Activated CD4-positive, alpha-beta T cell treated with anti-CD3 and anti-CD28 coated beads, Interleukin-2, Interleukin-4, amounts not matched to agents 100 ng/mL and 50 ng/mL, durations not matched to agents 16 hours and 8 hours (primary cell): ENCODE data around the gene ANO1.

Source experiments
- DNase-seq: peaks from one replicate; pipeline ENCODE4 v3.0.0-alpha.2; 2020; ENCODE audit warnings: low spot score

ANO1 gene

GRCh38 chr11:70054004-70054403 is 24.1 kb upstream of the ANO1 start:
- DNase-seq: no peak

- no peak for DNase-seq
Observed at GRCh38 chr11:70055444-70055843, 22.7 kb upstream of the ANO1 start.

DNA sequence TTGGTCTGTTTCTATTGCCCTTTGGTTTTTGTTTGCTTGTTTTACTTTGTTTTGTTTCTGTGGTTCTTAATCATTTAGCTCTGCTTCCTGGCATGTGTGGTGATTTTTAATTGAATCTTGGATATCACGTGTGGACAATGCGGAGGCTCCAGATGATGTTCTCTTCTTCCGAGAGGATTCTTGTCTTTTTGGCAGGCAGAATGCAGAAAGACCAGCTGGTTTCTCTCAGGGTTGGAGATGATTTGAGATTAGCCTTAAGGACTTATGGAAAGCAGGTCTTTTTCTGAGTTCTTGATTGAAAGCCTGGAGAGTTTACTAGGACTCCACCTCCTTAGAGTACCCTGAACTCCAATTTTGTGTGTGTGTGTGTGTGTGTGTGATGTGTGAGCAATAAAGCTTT is 21.0 kb upstream of the ANO1 start:
- DNase-seq: no peak

- DNase-seq: no peak
Observed at GRCh38 chr11:70059971-70060370, 18.1 kb upstream of the ANO1 start.

DNA sequence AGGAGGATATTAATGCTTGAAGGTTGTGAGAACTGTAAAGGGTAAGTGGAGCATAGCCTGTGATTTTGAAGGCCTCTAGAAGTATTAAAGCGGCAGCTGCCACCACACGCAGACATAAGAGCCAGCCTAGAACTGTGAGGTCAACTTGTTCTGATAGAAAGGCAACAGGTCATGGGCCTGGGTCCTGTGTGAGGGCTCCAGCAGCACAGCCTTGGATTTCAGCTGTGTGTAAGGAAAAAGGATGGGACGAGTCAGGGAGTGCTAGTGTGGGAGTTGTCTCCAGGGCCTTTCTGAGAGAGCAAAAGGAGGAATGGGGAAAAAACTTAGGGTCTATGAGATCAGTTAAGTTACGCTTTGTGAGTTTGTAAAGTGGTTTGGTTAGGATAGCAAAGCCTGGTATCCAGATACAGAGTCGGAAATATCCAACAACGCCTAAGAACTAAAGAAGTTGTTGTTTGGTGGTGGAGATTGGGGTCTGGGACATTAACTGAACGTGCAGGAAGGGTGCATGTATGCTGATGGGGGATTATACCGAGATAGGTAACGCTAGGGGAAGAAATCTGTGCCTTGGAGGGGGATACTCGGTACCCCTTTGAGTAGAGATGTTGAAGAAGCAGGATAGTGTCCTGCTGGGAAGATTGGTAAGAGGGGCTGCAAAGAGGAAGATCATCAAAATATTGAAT is 17.4 kb upstream of the ANO1 start:
- DNase-seq: no peak

- DNase-seq: no peak
Observed at GRCh38 chr11:70061734-70062133, 16.4 kb upstream of the ANO1 start.

DNA sequence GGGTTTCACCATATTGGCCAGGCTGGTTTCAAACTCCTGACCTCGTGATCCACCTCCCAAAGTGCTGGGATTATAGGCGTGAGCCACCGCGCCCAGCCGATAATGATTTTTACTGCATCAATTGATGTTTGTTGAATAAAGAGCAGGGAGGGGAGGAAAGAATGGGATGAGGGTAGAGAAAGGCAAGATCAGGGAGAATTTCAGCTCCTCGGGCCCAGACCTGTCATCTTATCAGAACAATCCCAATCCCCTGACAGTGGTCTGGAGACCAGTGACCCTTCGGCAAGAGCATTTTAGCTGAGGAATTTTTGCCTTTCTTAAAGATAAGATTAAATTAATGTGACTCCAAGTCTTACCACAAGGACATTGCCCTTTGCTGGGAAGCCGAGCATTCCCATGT is 15.0 kb upstream of the ANO1 start:
- DNase-seq: no peak

DNA sequence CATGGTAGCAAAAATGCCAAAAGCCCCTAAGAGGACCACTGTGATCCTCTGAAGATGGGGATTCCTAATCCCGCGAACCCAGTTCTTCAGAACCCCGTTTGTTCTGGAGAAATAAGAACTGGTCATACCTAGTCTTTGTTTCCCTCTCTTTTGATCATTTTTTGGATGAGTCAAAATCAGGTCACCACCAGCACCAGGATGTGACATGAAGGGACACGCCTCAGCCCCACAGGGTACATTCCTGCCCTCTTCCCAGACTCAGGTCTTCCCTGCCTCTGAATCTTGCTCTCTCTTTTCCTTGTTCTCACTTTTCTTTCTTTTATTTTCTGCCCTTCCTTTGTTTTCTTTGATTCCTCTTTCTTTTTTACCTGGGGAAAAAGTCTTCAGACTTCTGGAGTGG is 14.6 kb upstream of the ANO1 start:
- no peak for DNase-seq

- DNase-seq: no peak
Observed at GRCh38 chr11:70064008-70064725, 13.9 kb upstream of the ANO1 start.

DNA sequence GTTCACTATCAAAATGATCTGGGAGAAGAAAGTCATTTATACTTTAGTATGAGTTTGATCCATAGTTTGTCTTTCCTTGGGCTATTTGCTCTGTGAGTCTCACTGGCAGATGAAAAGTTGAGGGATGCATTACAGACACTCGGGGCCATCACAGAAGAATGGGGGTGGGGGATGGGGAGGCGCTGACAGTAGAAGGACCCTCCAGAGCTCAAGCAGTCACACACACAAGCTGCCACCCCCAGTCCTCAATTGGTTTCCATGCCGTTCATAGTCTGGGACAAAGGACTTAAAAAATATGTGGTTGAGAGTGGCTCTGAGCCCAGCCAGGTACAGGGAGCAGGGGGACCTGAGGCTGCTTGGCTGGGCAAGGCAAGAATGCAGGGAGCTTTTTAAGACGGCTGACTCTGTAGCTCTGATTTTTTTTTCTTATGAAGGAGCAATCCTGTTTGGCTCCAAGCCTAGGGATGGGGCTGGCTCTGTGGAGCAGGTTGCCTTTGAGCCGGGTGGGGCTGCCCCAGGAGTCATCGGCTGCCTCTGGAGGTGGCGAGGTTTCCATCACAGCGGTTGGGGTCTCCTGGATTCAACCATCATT is 13.3 kb upstream of the ANO1 start:
- DNase-seq: no peak

DNA sequence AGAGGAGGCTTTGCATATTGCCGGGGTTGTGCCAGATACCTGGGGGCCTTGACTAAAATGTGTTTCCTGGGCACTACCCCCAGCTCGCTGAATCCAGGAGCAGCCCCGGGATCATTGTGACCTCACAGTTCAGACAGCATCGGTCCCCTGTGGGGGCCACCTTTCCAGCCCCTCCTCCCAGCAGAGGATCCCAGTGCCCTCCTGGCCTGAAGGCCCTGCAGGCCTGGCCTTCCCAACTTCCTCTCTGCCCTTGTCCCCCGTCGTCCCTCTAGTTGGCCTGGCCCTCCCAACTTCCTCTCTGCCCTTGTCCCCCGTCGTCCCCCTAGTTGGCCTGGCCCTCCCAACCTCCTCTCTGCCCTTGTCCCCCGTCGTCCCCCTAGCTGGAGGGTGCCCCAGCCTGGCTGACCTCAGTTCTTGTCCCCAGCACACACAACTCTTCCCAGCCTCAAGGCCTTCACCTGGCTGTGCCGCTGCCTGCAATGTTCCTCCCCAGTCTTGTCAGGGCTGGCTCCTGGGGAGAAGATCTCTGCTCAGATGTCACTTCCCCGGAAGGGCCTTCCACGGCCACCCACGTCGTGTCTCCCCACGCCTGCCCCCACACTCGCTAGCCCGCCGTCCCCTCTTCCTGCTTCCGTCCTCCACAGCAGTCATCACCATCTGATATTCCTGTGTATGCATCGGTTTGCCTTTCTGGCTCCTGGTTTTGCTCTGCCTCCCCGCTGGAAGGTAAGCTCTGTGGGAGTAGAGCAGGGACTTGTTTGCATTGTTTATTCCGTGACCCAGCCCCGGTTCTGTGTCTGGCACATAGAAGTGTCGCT is 12.6 kb upstream of the ANO1 start:
- DNase-seq: no peak

- no peak for DNase-seq
Observed at GRCh38 chr11:70066136-70066520, 12.0 kb upstream of the ANO1 start.

DNA sequence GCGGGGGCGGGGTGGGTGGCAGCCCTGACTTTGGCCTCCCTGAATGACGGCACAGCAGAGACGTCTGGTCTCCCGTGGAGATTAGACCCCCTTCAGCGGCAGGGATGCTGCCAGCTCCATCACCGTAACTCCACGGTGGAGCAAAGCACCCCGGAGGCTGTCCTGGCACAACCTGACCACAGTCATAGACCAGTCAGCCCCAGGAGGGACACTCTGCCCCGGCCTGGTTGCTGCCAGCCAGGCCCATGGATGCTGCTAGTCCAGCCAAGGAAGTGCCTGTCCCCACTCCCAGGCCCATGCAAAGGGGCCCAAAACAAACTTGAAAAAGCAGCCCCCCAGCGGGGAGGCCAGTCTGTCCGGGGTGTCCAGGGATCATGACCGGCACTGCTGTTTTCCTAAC is 11.5 kb upstream of the ANO1 start:
- DNase-seq: no peak

DNA sequence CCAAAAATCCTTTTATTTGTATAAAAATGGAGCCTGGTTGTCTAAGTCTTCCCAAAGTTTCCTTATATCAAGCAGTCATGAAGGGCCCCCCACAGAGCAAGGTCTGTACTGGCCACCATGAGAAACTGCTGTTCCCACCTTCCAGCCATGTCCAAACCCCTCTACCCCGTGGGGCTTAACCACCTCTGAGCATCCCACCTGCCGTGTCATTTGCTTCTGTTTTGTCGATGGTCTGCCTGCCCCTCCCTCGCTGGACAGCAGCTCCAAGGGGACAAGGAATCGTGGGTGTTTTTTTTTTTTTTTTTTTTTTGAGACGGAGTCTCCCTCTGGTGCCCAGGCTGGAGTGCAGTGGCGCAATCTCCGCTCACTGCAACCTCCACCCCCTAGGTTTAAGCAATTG is 11.1 kb upstream of the ANO1 start:
- DNase-seq: no peak

DNA sequence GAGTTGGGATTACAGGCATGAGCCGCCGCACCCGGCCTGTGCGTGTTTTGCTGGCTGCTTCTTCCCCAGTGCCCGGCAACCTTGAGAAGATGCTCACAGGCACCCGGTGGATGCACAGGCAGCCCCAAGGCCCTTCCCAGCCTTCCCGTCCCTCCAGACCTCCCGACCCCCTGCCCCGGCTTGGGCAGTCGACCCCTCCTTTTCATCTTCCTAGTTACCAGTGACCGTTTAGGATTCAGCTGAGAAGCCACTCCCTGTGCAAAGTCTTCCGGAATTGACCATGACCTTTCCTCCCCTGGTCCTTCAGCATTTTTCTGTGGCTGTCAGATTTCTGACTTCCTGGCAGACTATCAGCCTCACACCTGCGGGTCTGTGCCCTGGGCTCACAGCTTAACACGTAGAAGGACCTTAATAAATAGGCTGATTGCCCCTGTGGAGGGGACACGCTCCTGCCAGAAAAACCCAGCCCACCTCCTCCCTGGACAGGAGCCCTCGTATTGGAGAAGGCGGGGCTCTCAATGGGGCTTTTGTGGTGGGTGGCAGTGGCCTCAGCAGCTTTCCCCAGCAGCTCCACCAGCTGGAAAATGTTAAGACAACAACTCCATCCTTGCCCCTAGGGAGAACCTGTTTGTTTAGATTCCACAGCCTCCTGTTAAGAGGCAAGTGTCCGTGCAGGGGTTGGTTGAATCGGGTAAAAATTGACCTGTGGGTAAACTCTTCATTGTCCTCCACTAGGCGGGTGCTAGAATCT is 10.4 kb upstream of the ANO1 start:
- no peak for DNase-seq

- no peak for DNase-seq
Observed at GRCh38 chr11:70068345-70068744, 9.8 kb upstream of the ANO1 start.

DNA sequence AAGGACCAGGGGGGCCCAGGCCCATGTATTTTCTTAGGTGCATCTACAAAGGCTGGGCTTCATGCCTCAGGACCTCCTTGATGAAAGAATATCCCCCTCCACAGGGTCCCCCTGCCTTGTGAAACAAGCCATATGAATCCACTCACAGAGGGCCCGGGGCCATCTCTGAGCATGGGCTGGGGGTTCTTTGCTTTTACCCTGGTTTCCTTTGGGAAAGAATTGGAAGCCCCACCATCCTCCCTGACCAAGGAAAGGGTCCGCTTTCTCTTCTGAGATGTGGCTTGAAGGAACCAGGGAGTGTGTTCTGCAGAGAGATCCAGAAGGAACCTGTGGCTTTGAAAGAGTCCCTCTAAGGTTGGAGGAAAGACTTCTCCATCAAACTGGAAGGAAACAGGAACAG is 9.2 kb upstream of the ANO1 start:
- DNase-seq: no peak

DNA sequence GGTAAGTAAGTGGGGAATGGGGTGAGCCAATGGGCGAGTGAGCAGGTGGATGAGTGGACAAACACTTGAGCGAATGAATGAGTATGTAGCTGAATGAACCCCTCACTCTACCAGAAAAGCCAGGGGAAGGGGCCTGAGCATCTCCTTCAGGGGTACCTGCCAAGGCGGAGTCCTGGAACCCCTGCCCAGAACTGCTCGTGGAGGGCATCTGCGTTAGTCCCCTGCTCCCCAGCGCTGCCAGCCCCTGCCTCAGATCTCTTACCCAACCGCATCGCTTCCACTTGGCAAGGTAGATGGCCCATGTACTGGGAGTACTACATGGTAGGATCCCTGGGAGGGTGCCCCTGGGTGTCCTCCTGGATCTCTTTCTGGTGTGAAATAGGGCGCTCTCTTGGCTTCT is 7.4 kb upstream of the ANO1 start:
- DNase-seq: no peak

- no peak for DNase-seq
Observed at GRCh38 chr11:70071996-70072395, 6.1 kb upstream of the ANO1 start.

- DNase-seq: no peak
Observed at GRCh38 chr11:70072461-70072860, 5.7 kb upstream of the ANO1 start.

GRCh38 chr11:70072861-70073755 is 5.0 kb upstream of the ANO1 start:
- no peak for DNase-seq
